Stimulated activated naive CD8-positive, alpha-beta T cell treated with anti-CD3 and anti-CD28 coated beads, Interleukin-15, amount 100 ng/mL, for 72 hours (primary cell): Measurements from ENCODE around the gene FAM193A.

Experiments
- ATAC-seq: fragments of 150-1000 bp; cut with Tn5 transposase; 2 replicates; pipeline ENCODE4 v1.10.0; 2021; ENCODE audit warnings: mild to moderate bottlenecking, moderate library complexity
- DNase-seq, 2 donors: peaks; one replicate each; pipeline ENCODE4 v3.0.0; 2021 to 2022
- H3K27ac Mint-ChIP-seq, 2 donors: one replicate each; pipeline ENCODE4 v1.8.0; 2022; ENCODE audit warnings: mild to moderate bottlenecking in 2 of 2, mixed read lengths in 2 of 2, moderate library complexity in 2 of 2
- H3K27me3 Mint-ChIP-seq: one replicate; pipeline ENCODE4 v1.8.0; 2022; ENCODE audit warnings: mixed read lengths
- H3K4me1 Mint-ChIP-seq: one replicate; pipeline ENCODE4 v1.8.0; 2022; ENCODE audit warnings: mild to moderate bottlenecking, mixed read lengths
- H3K4me3 Mint-ChIP-seq, 2 donors: one replicate each; pipeline ENCODE4 v1.8.0; 2022; ENCODE audit warnings: mild to moderate bottlenecking in 2 of 2, mixed read lengths in 2 of 2, moderate library complexity in 1 of 2
- H3K9me3 Mint-ChIP-seq, 2 donors: one replicate each; pipeline ENCODE4 v1.8.0; 2022; ENCODE audit warnings: mixed read lengths in 2 of 2

FAM193A gene

GRCh38 chr4:2638730-2639129 lies 102.3 kb downstream of the FAM193A start:
- Mint-ChIP-seq H3K27ac (no peak overlapping the region), H3K27me3 (no peaks in the 10 kb centered on the region), H3K4me1 (no peaks in the 10 kb centered on the region), H3K9me3 (no peaks in the 10 kb centered on the region), H3K4me3 (no peak overlapping the region)
- no peak for DNase-seq
- ATAC-seq, result no peak

- ATAC-seq, result no peak
- H3K4me1 Mint-ChIP-seq, result no peaks in the 10 kb centered on the region
- H3K9me3 Mint-ChIP-seq, result no peaks in the 10 kb centered on the region
- DNase-seq, result no peak
- H3K27ac Mint-ChIP-seq, result no peak overlapping the region
- no peak overlapping the region for H3K4me3 Mint-ChIP-seq
- H3K27me3 Mint-ChIP-seq, result no peaks in the 10 kb centered on the region
These were observed 106.5 kb downstream of the FAM193A start for GRCh38 chr4:2642968-2643367.

- H3K4me1 Mint-ChIP-seq, result no peaks in the 10 kb centered on the region
- H3K4me3 Mint-ChIP-seq, result no peak overlapping the region
- ATAC-seq (no peak), DNase-seq (no peak)
- peak overlapping the region in 1 of 2 donors; percentile 0 for H3K27ac Mint-ChIP-seq
- H3K9me3 Mint-ChIP-seq, result no peaks in the 10 kb centered on the region
- no peaks in the 10 kb centered on the region for H3K27me3 Mint-ChIP-seq
These were observed 107.1 kb downstream of the FAM193A start for GRCh38 chr4:2643555-2643954.

GRCh38 chr4:2646396-2647149 lies 110.1 kb downstream of the FAM193A start:
- no peak overlapping the region for H3K4me3 Mint-ChIP-seq
- H3K27me3 Mint-ChIP-seq, result no peaks in the 10 kb centered on the region
- peaks cover 0 to 7% of the 10 kb centered on the region in 2 donors for H3K9me3 Mint-ChIP-seq
- H3K4me1 Mint-ChIP-seq, result peaks cover 17% of the 10 kb centered on the region
- no peak for DNase-seq
- H3K27ac Mint-ChIP-seq, result no peak overlapping the region
- ATAC-seq, result no peak

- Mint-ChIP-seq H3K27me3 (no peaks in the 10 kb centered on the region), H3K9me3 (peaks cover 0 to 7% of the 10 kb centered on the region in 2 donors), H3K4me3 (no peak overlapping the region), H3K4me1 (peaks cover 27% of the 10 kb centered on the region), H3K27ac (no peak overlapping the region)
- ATAC-seq, result no peak
- no peak for DNase-seq
These were observed 111.1 kb downstream of the FAM193A start for GRCh38 chr4:2647403-2648158.

GRCh38 chr4:2648159-2648814 lies 111.8 kb downstream of the FAM193A start:
- H3K4me1 Mint-ChIP-seq, result peaks cover 30% of the 10 kb centered on the region
- H3K9me3 Mint-ChIP-seq, result peaks cover 0 to 7% of the 10 kb centered on the region in 2 donors
- DNase-seq, result no peak
- no peaks in the 10 kb centered on the region for H3K27me3 Mint-ChIP-seq
- ATAC-seq, result no peak
- no peak overlapping the region for H3K27ac Mint-ChIP-seq
- H3K4me3 Mint-ChIP-seq, result no peak overlapping the region

GRCh38 chr4:2649604-2650114 lies 113.2 kb downstream of the FAM193A start:
- Mint-ChIP-seq H3K4me1 (peaks cover 36% of the 10 kb centered on the region), H3K27ac (no peak overlapping the region), H3K4me3 (no peak overlapping the region), H3K9me3 (peaks cover 0 to 7% of the 10 kb centered on the region in 2 donors), H3K27me3 (no peaks in the 10 kb centered on the region)
- no peak for ATAC-seq
- no peak for DNase-seq

- H3K27me3 Mint-ChIP-seq, result no peaks in the 10 kb centered on the region
- DNase-seq (no peak), ATAC-seq (no peak)
- no peak overlapping the region for H3K27ac Mint-ChIP-seq
- peaks cover 0 to 7% of the 10 kb centered on the region in 2 donors for H3K9me3 Mint-ChIP-seq
- H3K4me3 Mint-ChIP-seq, result no peak overlapping the region
- peaks cover 36% of the 10 kb centered on the region for H3K4me1 Mint-ChIP-seq
These were observed 113.8 kb downstream of the FAM193A start for GRCh38 chr4:2650276-2650675.

GRCh38 chr4:2651546-2651945 lies 115.1 kb downstream of the FAM193A start:
- DNase-seq (no peak), ATAC-seq (no peak)
- Mint-ChIP-seq H3K27me3 (no peaks in the 10 kb centered on the region), H3K4me3 (peak overlapping the region in 1 of 2 donors; percentile 29), H3K27ac (no peak overlapping the region), H3K4me1 (peaks cover 36% of the 10 kb centered on the region), H3K9me3 (peaks cover 0 to 7% of the 10 kb centered on the region in 2 donors)

GRCh38 chr4:2651998-2652397 lies 115.6 kb downstream of the FAM193A start:
- ATAC-seq (no peak), DNase-seq (no peak)
- Mint-ChIP-seq H3K9me3 (peaks cover 0 to 7% of the 10 kb centered on the region in 2 donors), H3K4me1 (peaks cover 36% of the 10 kb centered on the region), H3K27me3 (no peaks in the 10 kb centered on the region), H3K27ac (peak overlapping the region in 1 of 2 donors; percentile 84), H3K4me3 (no peak overlapping the region)

- no peak for DNase-seq
These were observed 116.1 kb downstream of the FAM193A start for GRCh38 chr4:2652415-2653160.

GRCh38 chr4:2660596-2661211 lies 124.3 kb downstream of the FAM193A start:
- Mint-ChIP-seq H3K27me3 (no peaks in the 10 kb centered on the region), H3K9me3 (no peaks in the 10 kb centered on the region), H3K27ac (no peak overlapping the region), H3K4me3 (no peak overlapping the region), H3K4me1 (no peaks in the 10 kb centered on the region)
- no peak for ATAC-seq
- no peak for DNase-seq

More at GRCh38 chr4:2652415-2653160, 116.1 kb downstream of the FAM193A start:
- peak; percentile 59 for ATAC-seq
- Mint-ChIP-seq H3K4me3 (peak overlapping the region in 1 of 2 donors; percentile 18), H3K27ac (peak overlapping the region in 1 of 2 donors; percentile 84), H3K4me1 (peaks cover 36% of the 10 kb centered on the region), H3K9me3 (peaks cover 0 to 7% of the 10 kb centered on the region in 2 donors), H3K27me3 (no peaks in the 10 kb centered on the region)

- ATAC-seq (no peak), DNase-seq (no peak)
- Mint-ChIP-seq H3K4me3 (no peak overlapping the region), H3K27ac (peak overlapping the region in 1 of 2 donors; percentile 77), H3K27me3 (no peaks in the 10 kb centered on the region), H3K9me3 (no peaks in the 10 kb centered on the region), H3K4me1 (peaks cover 18% of the 10 kb centered on the region)
These were observed 126.2 kb downstream of the FAM193A start for GRCh38 chr4:2662598-2662997.

GRCh38 chr4:2663275-2663674 lies 126.8 kb downstream of the FAM193A start:
- H3K9me3 Mint-ChIP-seq, result no peaks in the 10 kb centered on the region
- H3K27me3 Mint-ChIP-seq, result no peaks in the 10 kb centered on the region
- H3K27ac Mint-ChIP-seq, result no peak overlapping the region
- H3K4me1 Mint-ChIP-seq, result peaks cover 18% of the 10 kb centered on the region
- H3K4me3 Mint-ChIP-seq, result no peak overlapping the region
- DNase-seq (no peak), ATAC-seq (no peak)
